ENCODE measurements around the gene NR2C2. TPM values are rescaled to one million over a fixed set of nuclear protein-coding genes. Genes with fewer than 3 reads are reported as not detected.

Gene NR2C2
- total RNA-seq, 1 donor from 2014 or later = 55.0 TPM

DNA sequence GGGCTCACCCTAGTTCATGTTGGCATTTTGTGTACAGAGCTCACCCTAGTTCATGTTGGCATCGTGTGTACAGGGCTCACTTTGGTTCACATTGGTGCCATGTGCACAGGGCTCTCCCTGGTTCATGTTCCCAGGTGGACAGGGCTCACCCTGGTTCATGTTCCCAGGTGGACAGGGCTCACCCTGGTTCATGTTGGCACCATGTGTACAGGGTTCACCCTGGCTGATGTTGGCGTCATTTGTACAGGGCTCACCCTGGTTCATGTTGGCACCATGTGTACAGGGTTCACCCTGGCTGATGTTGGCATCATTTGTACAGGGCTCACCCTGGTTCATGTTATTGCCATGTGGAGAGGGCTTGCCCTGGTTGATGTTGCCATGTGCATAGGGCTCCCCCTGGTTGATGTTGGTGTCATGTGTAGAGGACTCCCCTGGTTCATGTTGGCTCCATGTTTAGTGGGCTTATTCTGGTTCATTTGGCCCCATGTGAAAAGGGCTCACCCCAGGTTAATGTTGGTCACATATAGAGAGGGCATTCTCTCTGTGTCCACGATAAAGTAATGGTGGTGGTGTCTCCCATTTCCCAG is 31.7 kb upstream of the NR2C2 start:
- Mint-ChIP-seq H3K36me3 (ENCODE audit: low read depth) (no peaks in the 10 kb centered on the region), H3K27me3 (peaks cover 8% of the 10 kb centered on the region), H3K9me3 (no peaks in the 10 kb centered on the region), H3K4me1 (no peaks in the 10 kb centered on the region), H3K27ac (no peak overlapping the region), H3K4me3 (no peak overlapping the region)
- intact Hi-C loops (cut with micrococcal nuclease) = no loop called here
- POLR2A ChIA-PET = no interaction called here
- no peak for ATAC-seq (ENCODE audit: low read depth)
- CTCF ChIA-PET = no interaction called here
- DNase-seq = no peak
- TF ChIP-seq, protein P1, sequence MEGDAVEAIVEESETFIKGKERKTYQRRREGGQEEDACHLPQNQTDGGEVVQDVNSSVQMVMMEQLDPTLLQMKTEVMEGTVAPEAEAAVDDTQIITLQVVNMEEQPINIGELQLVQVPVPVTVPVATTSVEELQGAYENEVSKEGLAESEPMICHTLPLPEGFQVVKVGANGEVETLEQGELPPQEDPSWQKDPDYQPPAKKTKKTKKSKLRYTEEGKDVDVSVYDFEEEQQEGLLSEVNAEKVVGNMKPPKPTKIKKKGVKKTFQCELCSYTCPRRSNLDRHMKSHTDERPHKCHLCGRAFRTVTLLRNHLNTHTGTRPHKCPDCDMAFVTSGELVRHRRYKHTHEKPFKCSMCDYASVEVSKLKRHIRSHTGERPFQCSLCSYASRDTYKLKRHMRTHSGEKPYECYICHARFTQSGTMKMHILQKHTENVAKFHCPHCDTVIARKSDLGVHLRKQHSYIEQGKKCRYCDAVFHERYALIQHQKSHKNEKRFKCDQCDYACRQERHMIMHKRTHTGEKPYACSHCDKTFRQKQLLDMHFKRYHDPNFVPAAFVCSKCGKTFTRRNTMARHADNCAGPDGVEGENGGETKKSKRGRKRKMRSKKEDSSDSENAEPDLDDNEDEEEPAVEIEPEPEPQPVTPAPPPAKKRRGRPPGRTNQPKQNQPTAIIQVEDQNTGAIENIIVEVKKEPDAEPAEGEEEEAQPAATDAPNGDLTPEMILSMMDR (IDR thresholded peaks at IDR 0.05) = no peak

DNA sequence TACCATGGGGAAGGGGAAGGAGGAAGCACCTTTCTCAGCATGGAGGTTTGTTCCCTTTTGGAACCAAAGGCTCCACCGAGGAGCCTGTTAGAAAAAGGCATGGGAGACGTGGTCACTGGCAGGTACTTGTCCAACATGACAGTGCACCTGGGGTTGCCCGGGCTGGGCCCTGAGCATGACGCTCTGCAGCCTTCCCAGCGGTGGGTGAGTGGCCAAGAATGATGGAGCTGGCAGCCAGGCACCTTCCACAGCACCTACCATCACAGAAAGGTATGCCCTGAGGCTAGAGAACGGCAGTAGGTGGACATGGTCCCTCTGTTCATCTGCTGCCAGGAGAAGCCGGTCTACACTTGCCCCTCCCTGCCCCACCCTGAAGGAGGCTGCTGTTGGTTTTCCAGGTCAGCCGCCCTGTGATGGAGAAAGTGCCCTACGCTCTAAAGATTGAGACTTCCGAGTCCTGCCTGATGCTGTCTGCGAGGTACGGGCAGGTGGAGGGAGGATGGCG is 29.0 kb upstream of the NR2C2 start:
- no peaks in the 10 kb centered on the region for H3K36me3 Mint-ChIP-seq (ENCODE audit: low read depth)
- intact Hi-C loops (cut with micrococcal nuclease) = no loop called here
- TF ChIP-seq, protein P1 (IDR thresholded peaks at IDR 0.05) = no peak
- ChIA-PET POLR2A (no interaction called here), CTCF (no interaction called here)
- DNase-seq (no peak), ATAC-seq (ENCODE audit: low read depth) (no peak)
- H3K9me3 Mint-ChIP-seq = no peaks in the 10 kb centered on the region
- H3K27ac Mint-ChIP-seq = no peak overlapping the region
- H3K4me3 Mint-ChIP-seq = no peak overlapping the region
- H3K4me1 Mint-ChIP-seq = no peaks in the 10 kb centered on the region
- peaks cover 6% of the 10 kb centered on the region for H3K27me3 Mint-ChIP-seq

DNA sequence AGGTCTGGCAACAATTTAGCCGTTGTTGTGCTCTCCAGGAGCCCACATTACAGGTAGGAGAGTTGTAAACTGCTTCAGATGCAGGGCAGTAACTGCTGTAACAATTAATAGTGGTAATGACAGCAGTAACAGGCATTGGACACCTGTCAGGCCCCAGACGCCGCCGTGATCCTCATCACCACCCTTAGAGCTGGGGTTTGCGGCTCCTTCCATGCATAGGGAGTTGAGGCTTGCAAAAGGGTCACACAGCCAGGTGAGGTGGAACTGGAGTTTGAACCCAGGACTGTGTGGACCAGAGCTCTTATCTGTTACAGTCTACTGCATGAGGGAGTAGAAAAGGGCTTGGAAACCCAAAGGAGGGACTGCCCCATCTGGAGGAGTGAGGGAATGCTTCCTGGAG is 26.8 kb upstream of the NR2C2 start:
- H3K9me3 Mint-ChIP-seq = no peaks in the 10 kb centered on the region
- DNase-seq (no peak), ATAC-seq (ENCODE audit: low read depth) (no peak)
- no peaks in the 10 kb centered on the region for H3K4me1 Mint-ChIP-seq
- TF ChIP-seq, protein P1 (IDR thresholded peaks at IDR 0.05) = no peak
- POLR2A ChIA-PET = interaction anchor here (0.9 to 1.1 kb wide), 2 partner anchors 26 to 28 kb away, joined by 3 read pairs; no protein-coding TSS in a partner anchor
- intact Hi-C loops (cut with micrococcal nuclease) = loop anchor here (2.0 kb wide), 1 partner anchor 130 kb away; no protein-coding TSS in a partner anchor
- no peaks in the 10 kb centered on the region for H3K36me3 Mint-ChIP-seq (ENCODE audit: low read depth)
- H3K27ac Mint-ChIP-seq = no peak overlapping the region
- CTCF ChIA-PET = interaction anchor here (0.8 to 3.2 kb wide), 13 partner anchors 12 to 1024 kb away, joined by 3 to 39 read pairs (median 4); no protein-coding TSS in a partner anchor
- H3K27me3 Mint-ChIP-seq = peaks cover 5% of the 10 kb centered on the region
- H3K4me3 Mint-ChIP-seq = no peak overlapping the region

DNA sequence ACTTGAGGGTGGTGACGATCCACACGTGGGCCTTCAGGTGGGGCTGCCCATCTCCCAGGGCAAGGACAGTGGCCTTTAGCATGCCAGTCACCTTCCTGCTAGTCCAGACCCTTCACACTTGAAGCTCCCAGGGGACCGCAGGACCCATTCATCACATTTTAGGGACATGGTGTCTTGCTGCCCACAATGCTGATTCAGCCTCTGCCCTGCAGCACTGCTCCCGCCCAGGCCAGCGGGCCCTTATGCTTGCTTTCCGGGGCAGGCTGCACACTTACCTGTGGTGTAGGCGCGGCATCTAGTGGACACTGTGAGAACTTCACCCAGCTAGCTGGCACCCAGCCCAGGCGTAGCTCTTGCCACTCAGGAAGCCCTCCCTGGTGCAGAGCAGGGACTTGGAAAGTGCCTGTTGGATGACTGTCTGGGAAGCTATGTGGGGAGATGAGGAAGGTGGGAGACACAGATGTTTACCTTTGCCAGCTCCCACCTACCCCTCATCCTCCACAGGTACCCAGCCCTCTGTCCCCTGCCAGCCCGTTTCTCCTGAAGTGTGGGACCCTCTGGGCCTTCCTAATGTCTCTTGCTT is 26.3 kb upstream of the NR2C2 start:
- H3K36me3 Mint-ChIP-seq (ENCODE audit: low read depth) = no peaks in the 10 kb centered on the region
- intact Hi-C loops (cut with micrococcal nuclease) = loop anchor here (1.0 to 2.0 kb wide), 6 partner anchors 130 to 1025 kb away; no protein-coding TSS in a partner anchor
- TF ChIP-seq, protein P1 (IDR thresholded peaks at IDR 0.05) = peak; percentile 40
- H3K4me1 Mint-ChIP-seq = no peaks in the 10 kb centered on the region
- ChIA-PET POLR2A (interaction anchor here (0.9 to 1.1 kb wide), 2 partner anchors 26 to 27 kb away, joined by 3 read pairs; no protein-coding TSS in a partner anchor), CTCF (interaction anchor here (0.5 to 3.2 kb wide), 22 partner anchors 11 to 1264 kb away, joined by 3 to 39 read pairs (median 4); partner anchors contain the start of gene CCDC174)
- H3K4me3 Mint-ChIP-seq = no peak overlapping the region
- H3K27me3 Mint-ChIP-seq = peaks cover 5% of the 10 kb centered on the region
- no peak overlapping the region for H3K27ac Mint-ChIP-seq
- no peaks in the 10 kb centered on the region for H3K9me3 Mint-ChIP-seq
- DNase-seq = peak; percentile 72
- ATAC-seq (ENCODE audit: low read depth) = peak; percentile 98

Data from activated B cell treated with CpG ODN at 0.5 μM for 24 hours (primary cell).